NB4 (cell line): ENCODE data around the gene MAP9.

Experiments
- DNase-seq: peaks from one replicate; pipeline ENCODE4 v3.0.0; 2010; ENCODE audit warnings: low read depth
- H3K4me3 ChIP-seq: one replicate; pipeline ENCODE4 v1.5.1; 2011; ENCODE audit warnings: mild to moderate bottlenecking, low read depth, low read length, moderate library complexity
- CTCF ChIP-seq: IDR thresholded peaks from one replicate; pipeline ENCODE4 v1.5.1; 2012; ENCODE audit warnings: low read depth, low read length
- MAX ChIP-seq: IDR thresholded peaks from 2 replicates; pipeline ENCODE4 v1.6.1; 2011; ENCODE audit warnings: low read depth, low read length
- MYC ChIP-seq: IDR thresholded peaks from 2 replicates; pipeline ENCODE4 v1.6.1; 2011; ENCODE audit warnings: low read depth, low read length
- POLR2A ChIP-seq: IDR thresholded peaks from 2 replicates; pipeline ENCODE4 v1.6.1; 2011; ENCODE audit warnings: mild to moderate bottlenecking; ENCODE audit not compliant: insufficient read length; ENCODE audit errors: extremely low read depth

Gene MAP9

GRCh38 chr4:155400893-155401292, 24.1 kb upstream of the MAP9 start:
- DNase-seq = no peak

GRCh38 chr4:155399974-155400697, 23.4 kb upstream of the MAP9 start:
- TF ChIP-seq MYC (no peak), CTCF (no peak), POLR2A (no peak), MAX (no peak)
- no peak for DNase-seq
- H3K4me3 ChIP-seq = no peak overlapping the region

More at GRCh38 chr4:155400893-155401292, 24.1 kb upstream of the MAP9 start:
- no peak overlapping the region for H3K4me3 ChIP-seq
- TF ChIP-seq MAX = no peak
- TF ChIP-seq CTCF = no peak
- no peak for TF ChIP-seq MYC
- TF ChIP-seq POLR2A = no peak

- H3K4me3 ChIP-seq = no peak overlapping the region
- TF ChIP-seq POLR2A (no peak), MAX (no peak)
Measured at GRCh38 chr4:155392481-155393184, 15.9 kb upstream of the MAP9 start.

GRCh38 chr4:155391932-155392331, 15.2 kb upstream of the MAP9 start:
- no peak overlapping the region for H3K4me3 ChIP-seq
- no peak for TF ChIP-seq MAX
- TF ChIP-seq CTCF = no peak
- no peak for TF ChIP-seq MYC
- TF ChIP-seq POLR2A = no peak
- DNase-seq = no peak

More at GRCh38 chr4:155392481-155393184, 15.9 kb upstream of the MAP9 start:
- DNase-seq = no peak

GRCh38 chr4:155388162-155388561, 11.4 kb upstream of the MAP9 start:
- no peak for DNase-seq
- no peak for TF ChIP-seq MAX
- no peak for TF ChIP-seq CTCF
- no peak for TF ChIP-seq MYC
- no peak for TF ChIP-seq POLR2A
- H3K4me3 ChIP-seq = no peak overlapping the region

GRCh38 chr4:155383541-155383940, 6.8 kb upstream of the MAP9 start:
- H3K4me3 ChIP-seq = no peak overlapping the region
- TF ChIP-seq MAX = no peak
- TF ChIP-seq MYC = no peak
- no peak for TF ChIP-seq POLR2A
- TF ChIP-seq CTCF = no peak
- DNase-seq = no peak
